Mammary epithelial cell (primary cell): ENCODE results near the gene GSTM4.
"Not testable (repeated sequence)": the region's sequence is repeated elsewhere in the genome, so short reads cannot be mapped to it uniquely, and the experiment has no call there.

Source experiments
- CTCF ChIP-seq, 2 donors: IDR thresholded peaks in 1 of 2; conservative IDR thresholded peaks in 1 of 2; 2 replicates each; pipeline ENCODE4 v1.5.1; 2011 to 2012; ENCODE audit warnings: inconsistent platforms in 2 of 2, low read length in 2 of 2, mild to moderate bottlenecking in 2 of 2, control low read depth in 1 of 2, low read depth in 1 of 2; ENCODE audit not compliant: insufficient read depth in 1 of 2; ENCODE audit errors: extremely low read depth in 1 of 2
- EZH2 ChIP-seq: IDR thresholded peaks from 2 replicates; pipeline ENCODE4 v1.6.1; 2012; ENCODE audit warnings: low read length, inconsistent platforms, borderline replicate concordance

- TF ChIP-seq CTCF (conservative IDR thresholded peaks at IDR 0.05 in 1 of 2, IDR thresholded peaks at IDR 0.05 in 1 of 2; ENCODE audit: extremely low read depth in 1 of 2, insufficient read depth in 1 of 2, low read depth in 1 of 2, low read length in 2 of 2); EZH2: not testable (repeated sequence)
Measured at GRCh38 chr1:109697861-109698260, 42.0 kb downstream of the GSTM4 start.
